K562 (cell line): ENCODE data around the gene GET3. TPM values are rescaled to one million over a fixed set of nuclear protein-coding genes. Genes with fewer than 3 reads are reported as not detected.

Experiments used
- ARID3B ChIP-seq: fragments of 250-450 bp; sonication (Bioruptor Pico); IDR thresholded peaks from 2 replicates; pipeline ENCODE4 v1.4.0; 2020; ENCODE audit warnings: borderline replicate concordance
- C11orf30 ChIP-seq: fragments of 450-650 bp; IDR thresholded peaks from 2 replicates; pipeline ENCODE4 v1.6.1; 2016; ENCODE audit warnings: low read depth, mild to moderate bottlenecking
- CREB1 ChIP-seq, 2 experiments: sonication (generic) in 1 of 2; formaldehyde crosslinking in 1 of 2; IDR thresholded peaks; 2 replicates each; pipeline versions ENCODE4 v1.6.1 to v1.8.0; 2012 to 2022; ENCODE audit warnings: inconsistent platforms in 1 of 2, mild to moderate bottlenecking in 1 of 2, missing genetic modification reagents in 1 of 2, moderate library complexity in 1 of 2
- ELF4 ChIP-seq: fragments of 450-650 bp; formaldehyde crosslinking; IDR thresholded peaks from 2 replicates; pipeline ENCODE4 v1.4.0; 2022; ENCODE audit warnings: missing genetic modification characterization
- HNRNPL ChIP-seq: fragments of 200-400 bp; formaldehyde crosslinking; IDR thresholded peaks from 2 replicates; pipeline ENCODE4 v1.6.1; 2017; ENCODE audit warnings: low read depth, mild to moderate bottlenecking, low read length
- MAZ ChIP-seq, 2 experiments: fragments of 450-650 bp in 1 of 2; sonication (generic) in 1 of 2; formaldehyde crosslinking; IDR thresholded peaks in 1 of 2; conservative IDR thresholded peaks in 1 of 2; 2 replicates each; pipeline versions ENCODE4 v1.4.0 to v1.5.0; 2020; ENCODE audit warnings: mild to moderate bottlenecking in 1 of 2, missing genetic modification reagents in 1 of 2
- PPARD ChIP-seq: fragments of 250-450 bp; sonication (Bioruptor Pico); IDR thresholded peaks from 2 replicates; pipeline ENCODE4 v1.8.0; 2022; ENCODE audit warnings: inconsistent platforms, mild to moderate bottlenecking, moderate library complexity
- RFX5 ChIP-seq: IDR thresholded peaks from 2 replicates; pipeline ENCODE4 v1.6.1; 2011; ENCODE audit warnings: low read depth, mild to moderate bottlenecking, improper control_type of control experiment, low read length
- SMARCA5 ChIP-seq: fragments of 450-650 bp; IDR thresholded peaks from 2 replicates; pipeline ENCODE4 v1.6.1; 2016
- SNAPC5 ChIP-seq: fragments of 250-450 bp; sonication (Bioruptor Pico); IDR thresholded peaks from 2 replicates; pipeline ENCODE4 v1.8.0; 2021; ENCODE audit warnings: moderate library complexity, mild to moderate bottlenecking, inconsistent platforms
- TARDBP ChIP-seq: fragments of 450-650 bp; IDR thresholded peaks from 2 replicates; pipeline ENCODE4 v1.6.1; 2016
- THRA ChIP-seq: fragments of 450-650 bp; IDR thresholded peaks from 2 replicates; pipeline ENCODE4 v1.6.1; 2017; ENCODE audit warnings: mild to moderate bottlenecking, moderate library complexity
- VEZF1 ChIP-seq: fragments of 200-800 bp; sonication (Bioruptor generic); IDR thresholded peaks from 2 replicates; pipeline ENCODE4 v1.6.1; 2017; ENCODE audit warnings: missing genetic modification characterization, missing compliant biosample characterization
- ZBTB11 ChIP-seq, 3 experiments: fragments of 200-800 bp in 1 of 3; fragments of 250-450 bp in 1 of 3; fragments of 450-650 bp in 1 of 3; sonication (Bioruptor Pico) in 1 of 3; sonication (Bioruptor generic) in 1 of 3; formaldehyde crosslinking in 1 of 3; IDR thresholded peaks; 2 replicates each; pipeline versions ENCODE4 v1.6.1 to v1.8.0; 2016 to 2022; ENCODE audit warnings: mild to moderate bottlenecking in 2 of 3, missing genetic modification characterization in 2 of 3, missing compliant biosample characterization in 1 of 3, moderate library complexity in 1 of 3
- ZBTB26 ChIP-seq: fragments of 450-650 bp; formaldehyde crosslinking; IDR thresholded peaks from 2 replicates; pipeline ENCODE4 v1.4.0; 2022; ENCODE audit warnings: missing genetic modification characterization
- ZFX ChIP-seq: sonication (generic); formaldehyde crosslinking; IDR thresholded peaks from 2 replicates; pipeline ENCODE4 v1.8.0; 2022; ENCODE audit warnings: mild to moderate bottlenecking, missing genetic modification reagents, moderate library complexity
- ZNF384 ChIP-seq: IDR thresholded peaks from 2 replicates; pipeline ENCODE4 v1.6.1; 2012; ENCODE audit warnings: low read depth, low read length, improper control_type of control experiment
- ZNF584 ChIP-seq: fragments of 200-800 bp; sonication (Bioruptor generic); IDR thresholded peaks from 2 replicates; pipeline ENCODE4 v1.6.1; 2016; ENCODE audit warnings: low read depth, mild to moderate bottlenecking, missing genetic modification characterization, missing compliant biosample characterization
- polyA plus RNA-seq, 8 experiments: library from polyadenylated mRNA; depleted of rRNA in 4 of 8; stranded (reverse) in 5 of 8; unstranded in 3 of 8; fragments of >200 nt; fragmentation: Nextera tagmentation in 2 of 8; fragmentation: Illumina TruSeq in 1 of 8; extraction: Ambion mirVana in 2 of 8; extraction: Trizol in 1 of 8; gene quantifications; 2 replicates each; pipeline versions ENCODE4 v1.2.1 to v1.2.3, GENCODE V29; 2011 to 2014; ENCODE audit warnings: inconsistent platforms in 1 of 8, missing spikeins in 1 of 8
- total RNA-seq, 7 experiments: library from RNA; depleted of rRNA in 6 of 7; stranded (reverse); fragments of >200 nt in 6 of 7; fragmentation: Illumina TruSeq in 2 of 7; extraction: Trizol in 2 of 7; gene quantifications; 2 replicates each; pipeline versions ENCODE4 v1.2.1 to v1.2.3, GENCODE V29; 2011 to 2021; ENCODE audit warnings: low replicate concordance in 1 of 7

Gene GET3
- total and polyA plus RNA-seq, 9 of the 15 experiments (the other 6 are each of a cell fraction or from before 2014, with no cell fraction given) = 8.3 to 83.5 (median 51.8) TPM

- TF ChIP-seq ZBTB11 (CRISPR knock-in tag; IDR thresholded peaks at IDR 0.05) = no peak
- no peak for TF ChIP-seq PPARD (CRISPR knock-in tag)
- TF ChIP-seq MAZ (CRISPR knock-in tag; conservative IDR thresholded peaks at IDR 0.05 in 1 of 2, IDR thresholded peaks at IDR 0.05 in 1 of 2) = peak in 1 of 2 experiments; percentile 45; a peak in 2 of 4 replicates
- no peak for TF ChIP-seq SMARCA5
- no peak for TF ChIP-seq HNRNPL
- TF ChIP-seq ELF4 (CRISPR knock-in tag) = no peak
- TF ChIP-seq ZBTB26 (CRISPR knock-in tag) = no peak
- TF ChIP-seq ZFX (CRISPR knock-in tag) = peak; percentile 60
- TF ChIP-seq ARID3B (CRISPR knock-in tag) = no peak
- TF ChIP-seq TARDBP = no peak
- TF ChIP-seq ZNF384 = no peak
- peak; percentile 64; the same call in 1 of the 2 replicates for TF ChIP-seq VEZF1 (CRISPR knock-in tag)
- no peak for TF ChIP-seq RFX5
- no peak for TF ChIP-seq C11orf30
- TF ChIP-seq ZNF584 (CRISPR knock-in tag) = no peak
- no peak for TF ChIP-seq SNAPC5 (CRISPR knock-in tag)
- no peak for TF ChIP-seq CREB1 (IDR thresholded peaks at IDR 0.05)
- TF ChIP-seq CREB1 (CRISPR knock-in tag; IDR thresholded peaks at IDR 0.05) = no peak
- TF ChIP-seq THRA = no peak
Measured at GRCh38 chr19:12788682-12789097, 51.4 kb downstream of the GET3 start (continued).
